ENCODE measurements around the gene CNPY1.
"Not testable (repeated sequence)": the region's sequence is repeated elsewhere in the genome, so short reads cannot be mapped to it uniquely, and the experiment has no call there.

The CNPY1 gene

GRCh38 chr7:155533120-155533826, 13.1 kb downstream of the CNPY1 start:
- no peak for DNase-seq (ENCODE audit: low read depth)

GRCh38 chr7:155532792-155533119, 13.6 kb downstream of the CNPY1 start:
- no peak for DNase-seq (ENCODE audit: low read depth)

DNA sequence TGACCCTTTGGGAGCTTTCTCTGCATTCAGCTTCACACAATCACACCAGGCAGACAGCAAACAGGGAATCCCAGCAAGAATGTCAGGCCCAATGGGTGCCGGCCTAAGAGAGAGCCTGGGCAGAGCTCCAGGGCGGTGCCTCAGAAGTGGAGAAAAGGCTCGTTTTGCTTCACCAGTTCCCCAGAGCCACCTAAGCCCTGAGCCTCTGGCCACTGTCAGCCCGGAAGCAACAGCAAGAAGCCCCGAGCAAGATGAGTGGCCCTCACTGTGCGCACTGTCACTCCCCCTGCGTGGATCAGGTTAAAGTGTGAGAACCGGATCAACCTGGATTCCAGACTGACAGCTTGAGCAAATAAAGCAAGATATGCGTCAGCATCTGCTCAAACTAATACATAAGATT, 14.7 kb downstream of the CNPY1 start:
- DNase-seq (ENCODE audit: low read depth), result no peak

- DNase-seq (ENCODE audit: low read depth), result no peak
Observed at GRCh38 chr7:155530601-155531000, 15.8 kb downstream of the CNPY1 start.

- DNase-seq (ENCODE audit: low read depth), result no peak
Observed at GRCh38 chr7:155529845-155530244, 16.5 kb downstream of the CNPY1 start.

DNA sequence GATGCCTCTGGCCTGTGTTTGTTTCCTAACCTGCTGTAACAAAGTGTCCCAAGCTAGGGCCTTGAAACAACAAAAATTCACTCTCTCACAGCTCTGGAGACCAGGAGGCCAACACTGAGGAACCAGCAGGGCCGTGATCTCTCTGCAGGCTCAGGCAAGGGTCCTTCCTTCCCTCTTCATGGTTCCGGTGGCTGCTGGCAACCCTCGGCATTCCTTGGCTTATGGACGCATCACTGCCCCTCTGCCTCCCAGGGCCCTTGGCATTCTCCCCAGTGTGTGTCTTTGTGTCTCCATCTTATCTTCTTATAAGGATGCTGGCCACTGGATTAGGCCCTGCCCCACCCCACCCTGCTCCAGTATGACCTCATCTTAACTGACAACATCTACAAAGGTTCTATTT, 17.0 kb downstream of the CNPY1 start:
- DNase-seq (ENCODE audit: low read depth), result no peak

- DNase-seq (ENCODE audit: low read depth), result no peak
Observed at GRCh38 chr7:155527664-155528063, 18.7 kb downstream of the CNPY1 start.

- DNase-seq (ENCODE audit: low read depth), result no peak
Observed at GRCh38 chr7:155526225-155526624, 20.1 kb downstream of the CNPY1 start.

- no peak for DNase-seq (ENCODE audit: low read depth)
Observed at GRCh38 chr7:155524018-155524556, 22.3 kb downstream of the CNPY1 start.

GRCh38 chr7:155523168-155523675, 23.1 kb downstream of the CNPY1 start:
- no peak for DNase-seq (ENCODE audit: low read depth)

DNA sequence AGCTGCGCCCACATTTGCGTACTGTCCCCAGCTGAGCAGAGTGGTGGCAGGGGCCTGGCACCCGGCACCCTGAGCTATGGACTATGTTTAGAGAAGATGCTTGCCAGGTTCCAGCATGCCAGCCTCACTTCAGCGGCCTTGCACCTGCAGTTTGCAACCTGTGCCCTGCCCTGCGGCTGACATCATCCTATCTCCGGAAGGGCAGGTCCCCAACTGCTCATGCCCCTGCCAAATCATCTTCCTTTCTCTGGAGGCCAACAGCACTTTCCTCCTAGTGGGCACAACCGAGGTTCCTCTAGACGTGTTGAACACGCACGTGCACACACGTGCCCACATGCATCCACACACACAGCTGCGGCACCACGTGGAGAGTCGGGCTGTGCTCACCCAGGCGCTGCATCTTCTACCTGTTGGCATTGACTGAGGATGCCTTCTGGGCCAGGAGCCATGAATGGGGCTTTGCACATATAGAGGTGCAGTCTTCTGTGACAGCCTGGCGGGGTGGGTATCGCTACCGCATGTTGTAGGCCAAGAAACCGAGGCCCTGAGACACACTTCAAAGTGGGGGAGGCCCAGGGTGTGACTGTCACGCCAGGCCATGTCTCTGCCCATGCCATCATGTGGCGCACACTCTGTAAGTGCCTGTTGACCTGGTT, 24.5 kb downstream of the CNPY1 start:
- DNase-seq (ENCODE audit: low read depth), result no peak

- DNase-seq (ENCODE audit: low read depth), result no peak
Observed at GRCh38 chr7:155521007-155521742, 25.2 kb downstream of the CNPY1 start.

DNA sequence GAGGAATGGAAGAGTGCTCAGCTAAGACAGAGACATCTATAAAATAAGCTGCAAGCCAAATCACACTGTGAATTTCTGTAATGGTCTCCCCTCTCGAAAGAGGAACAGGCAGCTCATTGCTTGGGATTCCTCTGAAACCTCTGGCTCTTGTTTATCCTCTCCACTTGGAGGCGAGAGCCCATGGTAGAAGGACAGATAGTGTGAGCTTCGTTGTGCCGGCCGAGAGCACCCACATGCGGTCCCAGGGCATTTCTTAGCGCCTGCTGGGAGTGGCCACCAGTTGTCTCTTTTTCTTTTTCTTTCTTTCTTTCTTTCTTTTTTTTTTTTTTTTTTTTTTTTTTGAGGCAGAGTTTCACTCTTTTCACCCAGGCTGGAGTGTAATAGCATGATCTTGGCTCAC, 26.2 kb downstream of the CNPY1 start:
- no peak for DNase-seq (ENCODE audit: low read depth)

GRCh38 chr7:155519358-155519757, 27.0 kb downstream of the CNPY1 start:
- DNase-seq (ENCODE audit: low read depth), result not testable (repeated sequence)

GRCh38 chr7:155518633-155519032, 27.7 kb downstream of the CNPY1 start:
- DNase-seq (ENCODE audit: low read depth), result no peak

DNA sequence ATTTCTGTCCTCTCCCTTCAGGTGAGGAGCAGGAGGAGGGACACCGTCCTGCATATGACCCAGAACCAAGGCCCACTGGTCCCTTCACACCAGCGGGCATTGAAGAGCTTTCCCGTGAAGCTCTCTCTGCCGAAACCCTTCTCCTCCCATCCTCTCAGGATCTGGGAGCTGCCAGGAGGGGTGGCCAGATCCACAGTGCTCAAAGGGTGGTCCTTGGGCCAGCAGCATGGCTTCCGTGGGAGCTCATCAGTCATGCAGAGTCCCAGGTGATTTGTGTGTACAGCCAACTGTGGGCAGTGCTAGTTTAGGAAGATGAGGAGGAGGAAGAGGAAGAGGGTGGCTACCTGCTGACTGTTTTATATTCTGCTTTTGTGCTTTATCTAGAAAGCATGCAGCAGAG, 28.4 kb downstream of the CNPY1 start:
- DNase-seq (ENCODE audit: low read depth), result no peak

- DNase-seq (ENCODE audit: low read depth), result no peak
Observed at GRCh38 chr7:155517452-155517851, 28.9 kb downstream of the CNPY1 start.

- no peak for DNase-seq (ENCODE audit: low read depth)
Observed at GRCh38 chr7:155516466-155516865, 29.9 kb downstream of the CNPY1 start.

DNA sequence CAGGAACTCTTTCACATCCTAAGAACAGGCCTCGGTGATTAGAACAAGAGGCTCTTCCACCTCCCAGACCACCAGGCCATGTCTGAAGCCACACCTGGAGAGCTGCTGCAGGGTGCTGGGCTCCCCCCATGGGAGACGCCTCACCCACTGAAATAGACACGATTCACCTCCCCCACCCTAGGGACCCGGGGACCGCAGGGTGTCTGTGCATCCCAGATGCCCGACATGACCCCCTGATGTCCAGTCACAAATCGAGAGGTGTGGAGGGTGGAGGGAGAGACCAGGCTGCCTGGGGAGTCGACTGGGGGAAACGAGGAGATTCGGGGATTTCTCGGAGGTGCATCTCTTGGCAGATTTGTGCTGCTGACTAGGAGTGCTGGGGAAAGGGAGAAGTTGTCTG, 31.0 kb downstream of the CNPY1 start:
- no peak for DNase-seq (ENCODE audit: low read depth)

DNA sequence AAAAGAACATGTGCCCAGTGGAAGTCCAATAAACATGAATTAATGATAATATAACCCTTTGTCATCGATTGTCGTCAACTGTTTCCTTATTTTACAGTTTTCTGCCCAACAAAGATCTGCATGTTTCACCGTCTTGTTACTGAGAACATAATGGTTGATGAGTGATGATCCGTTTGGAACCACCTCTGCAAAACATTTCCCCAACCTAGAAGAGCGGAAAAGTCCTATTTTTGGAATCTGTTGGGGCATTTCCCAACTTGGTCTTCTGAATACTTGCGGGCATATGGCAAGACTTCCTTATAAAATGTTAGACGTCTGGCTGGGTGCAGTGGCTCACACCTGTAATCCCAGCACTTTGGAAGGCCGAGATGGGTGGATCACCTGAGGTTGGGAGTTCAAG, 32.1 kb downstream of the CNPY1 start:
- no peak for DNase-seq (ENCODE audit: low read depth)

DNA sequence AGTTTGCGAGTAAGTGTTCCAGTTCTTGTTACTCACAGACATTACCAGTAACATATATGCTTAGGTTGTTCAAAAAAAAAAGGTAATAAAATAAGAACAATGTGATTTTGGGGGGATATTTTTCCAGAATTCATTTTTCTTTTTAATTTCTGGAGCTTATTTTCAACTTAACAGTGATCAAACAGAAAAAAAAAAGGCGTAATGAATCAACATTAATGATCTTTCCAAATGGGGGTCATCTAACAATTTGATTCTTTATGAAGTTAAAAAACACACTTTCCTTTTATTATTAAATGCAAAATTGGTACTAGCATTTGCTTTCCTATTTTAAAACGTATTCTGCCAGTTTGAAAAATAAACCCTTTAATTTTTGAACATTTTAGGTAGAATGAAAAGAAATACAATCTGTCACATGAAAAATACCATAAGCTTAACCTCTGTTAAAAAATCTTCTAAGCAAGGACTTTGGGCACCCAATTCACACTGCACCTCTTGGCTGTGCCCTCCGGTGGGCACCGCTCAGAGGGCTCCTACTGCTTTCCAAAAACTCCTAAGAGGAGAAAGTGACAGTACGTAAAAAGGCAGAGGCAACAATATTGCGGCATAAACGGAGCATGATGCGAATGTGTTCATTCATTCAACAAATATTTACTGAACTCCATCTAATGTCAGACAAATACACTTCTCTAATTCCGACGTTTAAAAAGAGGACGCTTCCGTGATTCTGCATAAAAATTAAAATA, 32.6 kb downstream of the CNPY1 start:
- DNase-seq (ENCODE audit: low read depth), result no peak

GRCh38 chr7:155512246-155512887, 34.0 kb downstream of the CNPY1 start:
- no peak for DNase-seq (ENCODE audit: low read depth)

All from stimulated activated CD8-positive, alpha-beta memory T cell treated with anti-CD3 and anti-CD28 coated beads, Interleukin-12 subunit alpha, Interleukin-12 subunit beta, amount 100 ng/mL, for 1 hour (primary cell).